HG02610 (cell line): Measurements from ENCODE around the gene PNKD.
"Not testable (repeated sequence)": the region's sequence is repeated elsewhere in the genome, so short reads cannot be mapped to it uniquely, and the experiment has no call there.

Experiments
- ATAC-seq: cut with Tn5 transposase; IDR thresholded peaks from one replicate; pipeline ENCODE4 v1.9.1; 2021; ENCODE audit warnings: mild to moderate bottlenecking, moderate library complexity; ENCODE audit not compliant: unreplicated experiment

The PNKD gene

DNA sequence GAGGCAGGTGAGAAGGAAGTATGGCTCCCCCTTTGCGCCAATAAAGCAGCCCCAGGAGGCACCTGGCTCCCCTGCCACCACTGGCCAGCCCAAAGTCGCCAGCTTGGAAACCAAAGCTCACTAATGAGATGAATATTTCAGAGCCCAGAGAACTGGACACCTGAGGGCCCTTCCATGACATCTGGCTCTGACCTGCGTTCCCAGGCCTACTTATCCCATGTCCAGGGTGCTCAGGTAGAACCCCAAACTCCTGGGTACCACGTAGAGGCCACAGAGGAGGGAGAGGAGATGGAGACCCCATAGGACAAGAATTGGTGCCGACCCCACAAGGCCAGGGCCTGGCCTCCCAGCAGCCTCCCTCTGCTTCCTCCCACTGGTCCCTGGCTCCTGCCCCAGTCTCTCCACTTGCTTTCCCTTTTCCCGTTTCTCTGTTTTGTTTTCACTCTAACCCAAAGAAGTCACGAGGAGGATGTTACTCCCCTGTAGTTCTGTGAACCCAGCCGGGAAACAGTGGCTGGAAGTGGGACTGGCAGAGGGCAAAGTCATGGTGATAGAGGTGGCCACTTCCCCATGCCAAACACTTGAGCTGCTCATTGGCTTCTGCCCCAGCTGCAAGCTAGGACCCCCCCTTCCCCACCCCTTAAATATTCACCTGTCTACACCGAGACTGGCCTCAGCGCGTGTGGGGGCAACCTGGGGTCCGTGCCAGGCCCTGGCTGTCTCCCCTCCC, 21.2 kb downstream of the PNKD start:
- ATAC-seq = no peak

- peak; percentile 80 for ATAC-seq
Observed at GRCh38 chr2:218292048-218293014, 22.0 kb downstream of the PNKD start, which contains the start of gene TMBIM1. Gene TMBIM1 (minus strand): TSS chr2:218292503. CDS start chr2:218282141, 10,362 bp downstream.

GRCh38 chr2:218293715-218294429, 23.6 kb downstream of the PNKD start:
- no peak for ATAC-seq

- no peak for ATAC-seq
Observed at GRCh38 chr2:218294430-218295022, 24.2 kb downstream of the PNKD start.

DNA sequence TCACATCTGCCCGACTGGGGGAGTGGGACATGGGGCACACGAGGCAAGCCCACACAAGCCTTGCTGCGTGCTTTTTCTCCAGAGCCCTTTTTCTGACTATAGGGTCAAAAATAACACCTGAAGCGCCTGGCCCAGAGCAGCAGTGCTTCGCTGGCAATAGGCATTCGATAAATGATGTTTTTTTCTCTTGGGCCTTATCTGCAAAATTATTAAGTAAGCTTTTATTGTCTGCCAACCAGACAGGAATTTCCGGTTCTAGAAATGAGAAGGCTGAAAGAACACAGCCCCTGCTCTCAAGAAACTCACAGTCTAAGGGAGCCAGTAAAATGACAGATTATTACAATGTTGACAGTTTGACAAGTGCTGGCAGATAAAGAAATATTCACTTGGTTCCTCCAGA, 24.7 kb downstream of the PNKD start:
- ATAC-seq = no peak

- ATAC-seq = no peak
Observed at GRCh38 chr2:218296200-218296599, 25.9 kb downstream of the PNKD start.

DNA sequence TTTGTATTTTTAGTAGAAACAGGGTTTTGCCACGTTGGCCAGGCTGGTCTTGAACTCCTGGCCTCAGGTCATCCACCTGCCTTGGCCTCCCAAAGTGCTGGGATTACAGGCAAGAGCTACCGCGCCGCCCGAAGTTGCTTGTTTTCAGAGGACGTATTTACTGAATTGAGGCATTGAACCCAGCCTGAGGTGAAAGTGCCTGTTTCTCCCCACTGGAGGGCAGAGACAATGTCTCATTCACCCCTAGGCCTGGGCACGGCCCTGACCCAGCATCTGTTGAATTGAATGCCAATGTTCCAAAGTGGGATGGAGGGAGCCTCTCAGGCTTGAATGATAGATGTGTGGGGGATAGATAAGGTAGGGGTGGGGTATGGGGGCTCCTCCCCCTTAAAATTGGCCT, 26.5 kb downstream of the PNKD start:
- no peak for ATAC-seq

DNA sequence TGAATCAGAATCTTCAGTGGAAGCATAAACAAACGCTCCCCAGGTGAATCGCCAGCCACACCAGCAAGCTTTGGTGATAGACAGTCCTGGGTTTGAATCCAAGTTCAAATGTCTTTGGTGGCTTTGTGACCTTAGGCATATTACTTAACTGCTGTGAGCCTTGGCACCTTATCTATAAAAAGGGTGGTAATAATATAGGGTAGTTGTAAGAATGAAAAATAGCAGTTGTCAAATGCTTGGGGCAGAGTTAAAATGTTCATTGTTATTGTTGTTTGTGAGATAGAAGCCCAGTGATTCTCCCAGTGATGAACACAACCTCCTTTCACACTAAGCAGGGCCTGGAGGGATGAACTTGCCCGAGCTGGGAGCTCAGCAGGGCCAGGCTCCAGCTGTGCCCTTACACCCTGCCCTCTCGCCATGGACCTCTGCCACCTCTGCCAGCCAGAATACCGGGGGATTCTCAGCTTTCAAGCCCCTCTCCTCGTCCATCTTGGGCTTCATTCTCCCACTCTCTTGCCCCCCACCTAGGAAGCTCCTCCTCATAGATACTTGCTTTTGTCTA, 28.1 kb downstream of the PNKD start:
- no peak for ATAC-seq

DNA sequence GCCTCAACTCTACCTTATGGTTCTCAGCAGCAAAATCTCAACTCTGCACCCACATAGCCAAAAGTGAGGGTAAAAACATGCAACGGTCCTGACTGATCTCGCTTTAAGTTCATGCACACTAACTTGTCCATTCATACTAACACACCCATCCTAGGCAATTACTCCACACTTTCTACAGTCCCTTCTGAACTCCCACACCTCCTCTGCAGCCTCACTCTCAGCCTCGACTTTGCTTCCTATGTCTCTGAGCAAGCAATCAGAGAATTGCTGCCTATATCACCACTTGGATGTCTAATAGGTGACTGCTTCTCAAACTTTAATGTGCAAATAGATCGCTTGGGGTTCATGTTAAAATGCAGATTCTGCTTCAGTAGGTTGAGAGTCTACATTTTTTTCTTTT, 29.8 kb downstream of the PNKD start:
- ATAC-seq = no peak

DNA sequence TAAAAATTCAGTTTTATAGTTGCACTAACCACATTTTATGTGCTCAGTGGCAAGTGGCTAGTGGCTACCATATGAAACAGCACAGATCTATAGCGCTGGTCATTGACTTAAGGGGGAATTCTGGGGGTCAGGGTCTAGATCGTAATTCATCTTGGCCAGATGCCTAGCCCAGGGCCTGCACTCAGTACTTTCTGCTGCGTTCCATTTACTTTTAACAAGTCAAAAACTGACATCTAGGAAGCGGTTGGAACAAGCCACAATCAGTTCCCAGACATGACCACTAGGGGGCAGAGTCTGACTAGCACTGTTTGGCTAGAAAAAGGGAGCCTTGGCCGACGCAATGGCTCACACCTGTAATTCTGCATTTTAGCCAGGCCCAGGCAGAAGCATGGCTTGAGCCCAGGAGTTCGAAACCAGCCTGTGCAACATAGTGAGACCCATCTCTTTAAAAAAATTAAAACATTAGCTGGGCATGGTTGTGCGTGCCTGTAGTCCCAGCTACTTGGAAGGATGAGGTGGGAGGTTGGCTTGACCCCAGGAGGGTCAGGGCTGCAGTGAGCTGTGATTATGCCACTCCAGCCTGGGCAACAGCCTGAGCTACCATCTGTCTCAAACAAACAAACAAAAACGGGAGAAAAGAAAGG, 31.0 kb downstream of the PNKD start:
- ATAC-seq = peak; percentile 54

DNA sequence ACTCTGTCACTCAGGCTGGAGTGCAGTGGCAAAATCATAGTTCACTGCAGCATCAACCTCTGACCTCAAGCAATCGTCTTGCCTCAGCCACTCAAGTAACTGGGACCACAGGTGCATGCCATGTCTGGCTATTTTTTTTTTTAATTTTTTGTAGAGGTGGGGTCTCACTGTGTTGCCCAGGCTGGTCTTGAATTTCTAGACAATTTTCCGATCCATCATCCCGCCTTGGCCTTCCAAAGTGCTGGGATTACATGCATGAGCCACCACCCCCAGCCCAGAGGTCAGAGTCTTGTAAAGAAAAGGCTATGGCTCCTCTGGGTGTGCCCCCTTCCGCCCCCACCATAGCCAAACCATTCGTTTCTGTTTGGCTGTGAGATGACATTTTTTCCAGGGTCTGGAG, 35.1 kb downstream of the PNKD start:
- ATAC-seq = no peak

DNA sequence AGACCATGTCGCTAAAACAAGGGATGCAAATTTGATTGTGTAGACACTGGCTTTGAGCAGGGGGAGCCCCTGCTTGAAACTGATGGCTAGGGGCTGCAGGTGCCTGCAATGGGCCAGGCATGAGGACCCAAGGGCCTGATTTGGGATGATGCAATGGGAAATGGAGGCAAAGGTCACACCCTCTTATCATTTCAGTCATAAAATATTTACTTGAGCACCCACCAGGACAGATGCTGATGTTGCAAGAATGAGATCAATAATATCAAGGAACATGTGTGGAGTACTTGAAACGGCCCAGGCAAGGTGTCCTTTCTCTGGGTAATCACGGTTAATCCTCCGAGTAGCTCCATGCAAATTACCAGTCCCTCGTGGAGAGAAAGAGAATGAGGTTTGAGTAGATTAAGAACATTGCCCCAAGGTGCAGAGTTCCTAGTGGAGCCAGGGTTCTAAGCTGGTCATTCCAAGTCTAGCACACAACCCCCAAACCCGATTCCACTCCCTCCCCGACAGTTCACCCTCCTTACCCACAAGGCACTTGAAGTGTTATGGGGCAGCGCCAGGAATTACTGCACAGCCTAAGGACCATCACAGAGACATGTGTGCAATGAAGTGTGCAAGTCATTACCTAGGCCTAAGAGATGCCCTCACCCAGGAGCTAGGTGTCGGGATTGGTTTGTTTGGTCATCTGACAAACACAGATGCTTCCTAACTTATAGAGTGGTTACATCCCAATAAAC, 36.0 kb downstream of the PNKD start:
- no peak for ATAC-seq

GRCh38 chr2:218307415-218308090, 37.2 kb downstream of the PNKD start:
- no peak for ATAC-seq

DNA sequence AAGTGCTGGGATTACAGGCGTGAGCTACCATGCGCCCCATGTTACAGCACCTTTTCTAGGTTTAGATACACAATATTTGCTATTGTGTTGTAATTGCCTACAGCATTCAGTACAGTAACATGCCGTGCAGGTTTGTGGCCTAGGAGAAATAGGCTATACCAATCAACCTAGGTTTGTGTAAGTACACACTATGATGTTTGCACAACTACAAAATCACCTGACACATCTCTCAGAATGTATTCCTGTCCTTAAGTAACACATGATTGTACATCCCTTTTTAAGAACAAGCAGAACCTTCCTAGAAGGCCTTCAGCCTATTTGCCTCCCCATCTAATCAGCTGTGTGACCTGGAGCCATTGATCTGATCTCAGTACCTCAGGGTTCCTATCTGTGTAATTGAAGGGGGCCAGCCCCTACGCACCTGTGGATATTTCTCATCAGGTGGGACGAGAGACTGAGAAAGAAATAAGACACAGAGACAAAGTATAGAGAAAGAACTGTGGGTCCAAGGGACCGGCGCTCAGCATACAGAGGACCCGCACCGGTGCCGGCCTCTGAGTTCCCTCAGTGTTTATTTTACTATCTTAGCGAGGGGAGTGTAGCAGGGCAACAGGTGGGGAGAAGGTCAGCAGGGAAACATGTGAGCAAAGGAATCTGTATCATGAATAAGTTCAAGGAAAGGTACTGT, 40.7 kb downstream of the PNKD start:
- ATAC-seq = no peak

- ATAC-seq = not testable (repeated sequence)
Observed at GRCh38 chr2:218311541-218312266, 41.4 kb downstream of the PNKD start.

GRCh38 chr2:218312267-218312756, 42.0 kb downstream of the PNKD start:
- no peak for ATAC-seq

- ATAC-seq = no peak
Observed at GRCh38 chr2:218313356-218313755, 43.0 kb downstream of the PNKD start.
